Hepatocyte (in vitro differentiated cells): ENCODE measurements around the gene CALML6. TPM values are rescaled to one million over a fixed set of nuclear protein-coding genes. Genes with fewer than 3 reads are reported as not detected.

ENCODE experiments used
- DNase-seq: peaks from one replicate; pipeline ENCODE4 v3.0.0-alpha.2; 2016; ENCODE audit warnings: low spot score
- H2AFZ ChIP-seq: fragments of 200-600 bp; sonication (generic); 2 replicates; pipeline ENCODE4 v1.6.0; 2016; ENCODE audit warnings: antibody characterized with exemption, mild to moderate bottlenecking
- H3K27ac ChIP-seq: fragments of 200-600 bp; sonication (generic); 2 replicates; pipeline ENCODE4 v1.5.1; 2016; ENCODE audit warnings: mild to moderate bottlenecking
- H3K27me3 ChIP-seq: fragments of 200-600 bp; sonication (generic); 2 replicates; pipeline ENCODE4 v1.6.1; 2016
- H3K36me3 ChIP-seq: fragments of 200-600 bp; sonication (generic); replicated peaks from 2 replicates; pipeline ENCODE4 v1.5.1; 2016; ENCODE audit warnings: low read depth; ENCODE audit not compliant: insufficient read depth
- H3K4me1 ChIP-seq: fragments of 200-600 bp; sonication (generic); 2 replicates; pipeline ENCODE4 v1.5.1; 2016; ENCODE audit warnings: mild to moderate bottlenecking, moderate library complexity; ENCODE audit not compliant: insufficient read depth
- H3K4me2 ChIP-seq: fragments of 200-600 bp; sonication (generic); 2 replicates; pipeline ENCODE4 v1.6.0; 2016
- H3K4me3 ChIP-seq: fragments of 200-600 bp; sonication (generic); 2 replicates; pipeline ENCODE4 v1.5.1; 2016; ENCODE audit warnings: mild to moderate bottlenecking
- H3K79me2 ChIP-seq: fragments of 200-600 bp; sonication (generic); 2 replicates; pipeline ENCODE4 v1.6.0; 2017; ENCODE audit warnings: mild to moderate bottlenecking
- H3K9me2 ChIP-seq: fragments of 200-600 bp; sonication (generic); replicated peaks from 2 replicates; pipeline ENCODE4 v1.6.0; 2017; ENCODE audit warnings: mild to moderate bottlenecking; ENCODE audit not compliant: insufficient read depth
- H3K9me3 ChIP-seq: fragments of 200-600 bp; sonication (generic); 2 replicates; pipeline ENCODE4 v1.5.1; 2016; ENCODE audit warnings: low read depth, mild to moderate bottlenecking
- H4K20me1 ChIP-seq: fragments of 200-600 bp; sonication (generic); 2 replicates; pipeline ENCODE4 v1.6.0; 2016; ENCODE audit warnings: mild to moderate bottlenecking; ENCODE audit not compliant: insufficient read depth, poor library complexity, severe bottlenecking
- EZH2 ChIP-seq: fragments of 200-600 bp; sonication (generic); IDR thresholded peaks from 2 replicates; pipeline ENCODE4 v1.6.1; 2016; ENCODE audit warnings: antibody characterized with exemption, mild to moderate bottlenecking, borderline replicate concordance
- EZH2phosphoT487 ChIP-seq: fragments of 200-600 bp; sonication (generic); IDR thresholded peaks from one replicate; pipeline ENCODE4 v1.6.1; 2018; ENCODE audit warnings: antibody characterized with exemption, mild to moderate bottlenecking, low read depth, moderate library complexity; ENCODE audit not compliant: unreplicated experiment, severe bottlenecking
- WGBS: methylation state at CpG from one replicate; pipeline ENCODE4 v1.1.6; 2016; ENCODE audit warnings: low lambda C conversion rate; ENCODE audit errors: missing lambda C conversion rate; 5-methylcytosine and 5-hydroxymethylcytosine counted together
- polyA plus RNA-seq: library from polyadenylated mRNA; unstranded; fragments of >200 nt; fragmentation: Nextera tagmentation; extraction: Ambion mirVana; gene quantifications from 2 replicates; pipeline ENCODE4 v1.2.1, GENCODE V29; 2016
- total RNA-seq: library from RNA; depleted of rRNA; stranded (reverse); fragments of >200 nt; gene quantifications from 2 replicates; pipeline ENCODE4 v1.2.3, GENCODE V29; 2014
- TF ChIP-seq, protein P1 (sequence below): fragments of 200-600 bp; sonication (generic); IDR thresholded peaks from 2 replicates; pipeline ENCODE4 v1.5.1; 2016; ENCODE audit warnings: antibody characterized with exemption, mild to moderate bottlenecking; ENCODE audit not compliant: poor library complexity

Gene CALML6
- total and polyA plus RNA-seq, 2 experiments from 2014 or later, result 0.33 to 0.53 TPM

GRCh38 chr1:1911350-1912041, 3.6 kb upstream of the CALML6 start:
- H3K79me2 ChIP-seq, result peaks cover 9% of the 10 kb centered on the region
- TF ChIP-seq, protein P1, sequence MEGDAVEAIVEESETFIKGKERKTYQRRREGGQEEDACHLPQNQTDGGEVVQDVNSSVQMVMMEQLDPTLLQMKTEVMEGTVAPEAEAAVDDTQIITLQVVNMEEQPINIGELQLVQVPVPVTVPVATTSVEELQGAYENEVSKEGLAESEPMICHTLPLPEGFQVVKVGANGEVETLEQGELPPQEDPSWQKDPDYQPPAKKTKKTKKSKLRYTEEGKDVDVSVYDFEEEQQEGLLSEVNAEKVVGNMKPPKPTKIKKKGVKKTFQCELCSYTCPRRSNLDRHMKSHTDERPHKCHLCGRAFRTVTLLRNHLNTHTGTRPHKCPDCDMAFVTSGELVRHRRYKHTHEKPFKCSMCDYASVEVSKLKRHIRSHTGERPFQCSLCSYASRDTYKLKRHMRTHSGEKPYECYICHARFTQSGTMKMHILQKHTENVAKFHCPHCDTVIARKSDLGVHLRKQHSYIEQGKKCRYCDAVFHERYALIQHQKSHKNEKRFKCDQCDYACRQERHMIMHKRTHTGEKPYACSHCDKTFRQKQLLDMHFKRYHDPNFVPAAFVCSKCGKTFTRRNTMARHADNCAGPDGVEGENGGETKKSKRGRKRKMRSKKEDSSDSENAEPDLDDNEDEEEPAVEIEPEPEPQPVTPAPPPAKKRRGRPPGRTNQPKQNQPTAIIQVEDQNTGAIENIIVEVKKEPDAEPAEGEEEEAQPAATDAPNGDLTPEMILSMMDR, result no peak
- no peak for TF ChIP-seq EZH2phosphoT487
- TF ChIP-seq EZH2, result no peak
- no peaks in the 10 kb centered on the region for H3K27me3 ChIP-seq
- no peaks in the 10 kb centered on the region for H3K36me3 ChIP-seq
- H4K20me1 ChIP-seq, result no peaks in the 10 kb centered on the region
- peak; percentile 3 for DNase-seq
- no peak overlapping the region for H3K27ac ChIP-seq
- WGBS, result 91% methylated on average over 12 of the region's 13 CpGs
- H3K4me1 ChIP-seq, result peaks cover 16% of the 10 kb centered on the region
- no peaks in the 10 kb centered on the region for H3K9me3 ChIP-seq
- no peak overlapping the region for H2AFZ ChIP-seq
- H3K9me2 ChIP-seq, result no peaks in the 10 kb centered on the region
- H3K4me3 ChIP-seq, result no peak overlapping the region
- no peak overlapping the region for H3K4me2 ChIP-seq

DNA sequence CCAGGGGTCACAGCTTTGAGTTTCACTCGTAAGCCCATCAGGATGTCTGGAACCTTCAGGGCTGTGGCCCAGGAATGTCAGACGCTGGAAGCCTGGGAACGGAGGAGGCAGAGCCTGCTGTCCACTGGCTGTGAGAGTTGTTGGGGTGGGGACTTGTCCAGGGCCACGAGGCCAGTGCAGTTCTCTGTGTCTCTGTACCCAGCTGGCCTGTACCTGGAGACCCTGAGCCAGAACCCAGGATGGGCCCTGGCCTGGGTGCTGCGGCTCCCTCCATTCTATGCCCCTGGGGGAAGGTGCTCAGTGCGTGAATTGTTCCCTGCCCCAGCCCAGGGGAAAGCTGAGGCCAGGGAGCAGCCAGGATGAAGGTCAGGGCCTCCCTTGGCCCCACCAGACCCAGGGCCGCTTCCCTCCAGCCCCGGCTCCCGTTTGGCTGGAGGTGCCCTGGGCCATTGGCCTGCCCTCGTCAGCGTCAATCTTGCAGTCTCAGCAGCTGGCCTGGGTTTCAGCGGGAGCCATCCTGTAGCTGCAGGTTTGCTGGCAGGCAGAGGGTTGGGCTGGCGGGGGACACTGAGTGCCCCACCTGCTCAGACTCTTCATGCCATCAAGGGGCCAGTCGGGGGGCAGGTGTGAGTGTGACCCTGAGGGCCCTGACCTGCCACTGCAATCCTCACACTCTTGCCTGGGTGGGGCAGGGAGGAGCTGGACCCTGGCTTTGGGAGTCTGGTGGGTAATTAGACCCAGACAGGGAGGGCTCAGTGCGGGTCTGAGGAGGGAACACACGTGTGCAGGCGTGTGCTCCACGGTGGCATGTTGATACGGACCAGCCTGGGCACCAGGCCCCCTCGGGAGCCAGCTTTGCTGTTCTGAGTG, 724 bp upstream of the CALML6 start:
- H3K9me3 ChIP-seq, result no peaks in the 10 kb centered on the region

GRCh38 chr1:1915911-1916840, 1.1 kb downstream of the CALML6 start:
- Histone ChIP-seq H3K4me2 (no peak overlapping the region), H3K27ac (no peak overlapping the region), H2AFZ (no peak overlapping the region), H3K4me3 (no peak overlapping the region), H3K36me3 (no peaks in the 10 kb centered on the region), H3K27me3 (no peaks in the 10 kb centered on the region), H3K4me1 (peaks cover 6% of the 10 kb centered on the region), H3K9me2 (no peaks in the 10 kb centered on the region), H4K20me1 (no peaks in the 10 kb centered on the region), H3K9me3 (no peaks in the 10 kb centered on the region), H3K79me2 (no peaks in the 10 kb centered on the region)
- TF ChIP-seq EZH2 (no peak), EZH2phosphoT487 (no peak)
- TF ChIP-seq, protein P1, result no peak
- 96% methylated on average over 21 of the region's 23 CpGs for WGBS
- peak; percentile 4 for DNase-seq

More for the DNA sequence above, 724 bp upstream of the CALML6 start:
- Histone ChIP-seq H3K4me2 (no peak overlapping the region), H4K20me1 (no peaks in the 10 kb centered on the region), H3K4me3 (no peak overlapping the region), H3K4me1 (peaks cover 12% of the 10 kb centered on the region), H3K27ac (no peak overlapping the region), H3K9me2 (no peaks in the 10 kb centered on the region), H3K36me3 (no peaks in the 10 kb centered on the region), H2AFZ (no peak overlapping the region), H3K27me3 (no peaks in the 10 kb centered on the region), H3K79me2 (no peaks in the 10 kb centered on the region)
- peak; percentile 25 for DNase-seq
- WGBS, result 73% methylated on average over 18 of the region's 20 CpGs
- TF ChIP-seq EZH2phosphoT487 (no peak), EZH2 (no peak)
- TF ChIP-seq, protein P1, result no peak
